IPS DF 6.9 (cell line): ENCODE results near the gene TSC22D2.
"Not testable (repeated sequence)": the region's sequence is repeated elsewhere in the genome, so short reads cannot be mapped to it uniquely, and the experiment has no call there.

Experiments
- DNase-seq: peaks from one replicate; pipeline ENCODE4 v3.0.0-alpha.2; 2013; ENCODE audit warnings: low read depth, low spot score
- H3K27ac ChIP-seq: one replicate; pipeline ENCODE4 v1.5.1; 2013; ENCODE audit warnings: low read length, control low read depth
- H3K27me3 ChIP-seq: 2 replicates; pipeline ENCODE4 v1.6.1; 2013; ENCODE audit warnings: mild to moderate bottlenecking, low read length; ENCODE audit not compliant: control insufficient read depth, insufficient read depth
- H3K36me3 ChIP-seq: 2 replicates; pipeline ENCODE4 v1.6.1; 2013; ENCODE audit warnings: low read length; ENCODE audit not compliant: control insufficient read depth, insufficient read depth
- H3K4me1 ChIP-seq: 2 replicates; pipeline ENCODE4 v1.6.1; 2013; ENCODE audit warnings: low read length; ENCODE audit not compliant: control insufficient read depth, insufficient read depth
- H3K4me3 ChIP-seq: 2 replicates; pipeline ENCODE4 v1.5.1; 2013; ENCODE audit warnings: mild to moderate bottlenecking, low read length
- H3K9me3 ChIP-seq: 2 replicates; pipeline ENCODE4 v1.6.1; 2013; ENCODE audit warnings: low read length, inconsistent platforms; ENCODE audit not compliant: control insufficient read depth, insufficient read depth
- WGBS: extraction: QIAGEN DNeasy Blood & Tissue Kit; methylation state at CpG from one replicate; pipeline ENCODE4 v1.1.7; 2013; ENCODE audit warnings: mixed read lengths, missing lambda C conversion rate; ENCODE audit not compliant: insufficient read length, insufficient coverage; 5-methylcytosine and 5-hydroxymethylcytosine counted together

TSC22D2 gene

DNA sequence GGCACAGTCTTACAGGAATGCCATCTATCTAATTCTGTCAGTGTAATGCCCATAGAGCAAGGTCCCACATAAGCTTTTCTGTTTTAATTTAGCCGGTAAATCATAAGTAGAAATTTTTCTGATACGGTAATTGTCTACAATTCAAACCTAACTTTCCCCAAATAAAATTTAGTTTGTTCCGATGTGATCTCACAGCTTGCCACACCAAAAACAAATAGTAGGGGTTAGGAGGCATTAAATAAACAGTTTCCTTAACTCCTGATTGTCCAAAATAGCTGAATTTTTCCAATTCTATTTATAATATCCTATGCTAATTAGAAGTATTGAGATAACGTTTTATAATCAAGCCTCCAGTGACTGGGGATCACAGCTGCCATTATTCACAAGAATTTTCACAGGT is 53.3 kb downstream of the TSC22D2 start:
- Histone ChIP-seq H3K27ac (no peak overlapping the region), H3K4me3 (no peak overlapping the region)

DNA sequence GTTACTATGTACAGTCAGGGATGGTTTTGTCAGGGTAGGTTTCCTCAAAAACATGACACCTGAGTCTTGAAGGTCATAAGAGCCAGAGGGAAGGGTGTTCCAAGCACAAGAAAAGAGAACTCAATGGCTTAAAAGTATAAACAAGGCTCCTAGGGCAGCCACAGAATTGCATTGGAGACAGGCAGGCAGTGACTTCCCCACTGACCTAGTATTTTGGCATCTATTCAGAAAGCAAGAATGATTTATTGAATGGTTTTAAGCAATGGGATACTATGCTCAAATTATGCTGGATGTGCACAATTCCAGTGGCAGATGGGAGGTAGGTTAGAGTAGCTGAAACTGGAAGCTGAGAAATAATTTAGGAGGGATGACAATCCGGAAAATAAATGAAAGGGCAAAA is 54.0 kb downstream of the TSC22D2 start:
- WGBS, result no CpG with 5 or more reads among the region's 1 CpG
- H3K4me1 ChIP-seq, result no peaks in the 10 kb centered on the region
- DNase-seq, result no peak
- no peak overlapping the region for H3K27ac ChIP-seq
- H3K9me3 ChIP-seq, result no peaks in the 10 kb centered on the region
- H3K36me3 ChIP-seq, result no peaks in the 10 kb centered on the region
- no peaks in the 10 kb centered on the region for H3K27me3 ChIP-seq
- H3K4me3 ChIP-seq, result no peak overlapping the region

More for the DNA sequence above, 53.3 kb downstream of the TSC22D2 start:
- H3K36me3 ChIP-seq, result no peaks in the 10 kb centered on the region
- no peaks in the 10 kb centered on the region for H3K9me3 ChIP-seq
- H3K27me3 ChIP-seq, result no peaks in the 10 kb centered on the region
- no peaks in the 10 kb centered on the region for H3K4me1 ChIP-seq
- no peak for DNase-seq
- no CpG with 5 or more reads among the region's 4 CpGs for WGBS

DNA sequence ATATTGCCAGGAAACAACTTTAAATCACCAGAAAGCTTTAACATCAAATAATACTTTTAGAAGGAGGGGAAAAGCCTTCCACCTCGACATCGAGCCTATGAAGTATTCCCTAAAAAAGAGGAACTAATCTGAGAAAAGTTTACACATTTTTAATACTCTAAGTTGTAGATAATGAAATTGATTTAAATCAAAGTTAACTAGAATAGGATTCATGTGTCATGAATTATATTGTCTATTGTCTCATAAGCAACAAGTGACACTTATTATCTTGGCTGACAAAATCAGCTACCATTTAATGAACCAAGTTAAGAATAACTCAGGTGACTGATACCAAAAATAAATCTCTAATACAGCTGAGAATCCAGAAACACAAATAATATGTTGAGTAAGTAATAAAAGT is 56.6 kb downstream of the TSC22D2 start:
- Histone ChIP-seq H3K9me3 (no peaks in the 10 kb centered on the region), H3K27ac (no peak overlapping the region), H3K36me3 (no peaks in the 10 kb centered on the region), H3K4me1 (peaks cover 2% of the 10 kb centered on the region; the same call in 1 of the 2 replicates), H3K4me3 (no peak overlapping the region), H3K27me3 (no peaks in the 10 kb centered on the region)
- WGBS, result no CpG with 5 or more reads among the region's 2 CpGs
- DNase-seq, result no peak

DNA sequence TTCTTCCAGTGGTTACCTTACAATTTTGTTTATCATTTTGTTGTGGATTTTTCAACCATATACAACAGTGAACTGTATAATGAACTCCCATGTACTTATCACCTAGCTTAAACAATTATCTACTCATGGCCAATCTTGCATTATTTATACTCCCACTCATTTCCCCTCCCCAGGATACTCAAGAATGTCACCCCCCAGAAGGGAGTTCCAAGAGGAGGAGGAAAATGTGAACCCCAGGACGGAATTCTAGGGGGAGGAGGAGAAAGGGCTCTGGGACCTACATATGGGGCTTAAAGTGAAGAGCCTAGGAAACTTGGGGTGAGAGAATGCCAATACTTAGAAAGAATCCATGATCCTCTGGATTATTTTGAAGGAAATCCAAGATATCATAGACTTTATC is 59.3 kb downstream of the TSC22D2 start:
- H3K27ac ChIP-seq, result no peak overlapping the region
- DNase-seq, result no peak
- no peaks in the 10 kb centered on the region for H3K27me3 ChIP-seq
- H3K4me3 ChIP-seq, result no peak overlapping the region
- no peaks in the 10 kb centered on the region for H3K9me3 ChIP-seq
- WGBS, result no CpG with 5 or more reads among the region's 1 CpG
- H3K36me3 ChIP-seq, result no peaks in the 10 kb centered on the region
- peaks cover 2% of the 10 kb centered on the region; the same call in 1 of the 2 replicates for H3K4me1 ChIP-seq

DNA sequence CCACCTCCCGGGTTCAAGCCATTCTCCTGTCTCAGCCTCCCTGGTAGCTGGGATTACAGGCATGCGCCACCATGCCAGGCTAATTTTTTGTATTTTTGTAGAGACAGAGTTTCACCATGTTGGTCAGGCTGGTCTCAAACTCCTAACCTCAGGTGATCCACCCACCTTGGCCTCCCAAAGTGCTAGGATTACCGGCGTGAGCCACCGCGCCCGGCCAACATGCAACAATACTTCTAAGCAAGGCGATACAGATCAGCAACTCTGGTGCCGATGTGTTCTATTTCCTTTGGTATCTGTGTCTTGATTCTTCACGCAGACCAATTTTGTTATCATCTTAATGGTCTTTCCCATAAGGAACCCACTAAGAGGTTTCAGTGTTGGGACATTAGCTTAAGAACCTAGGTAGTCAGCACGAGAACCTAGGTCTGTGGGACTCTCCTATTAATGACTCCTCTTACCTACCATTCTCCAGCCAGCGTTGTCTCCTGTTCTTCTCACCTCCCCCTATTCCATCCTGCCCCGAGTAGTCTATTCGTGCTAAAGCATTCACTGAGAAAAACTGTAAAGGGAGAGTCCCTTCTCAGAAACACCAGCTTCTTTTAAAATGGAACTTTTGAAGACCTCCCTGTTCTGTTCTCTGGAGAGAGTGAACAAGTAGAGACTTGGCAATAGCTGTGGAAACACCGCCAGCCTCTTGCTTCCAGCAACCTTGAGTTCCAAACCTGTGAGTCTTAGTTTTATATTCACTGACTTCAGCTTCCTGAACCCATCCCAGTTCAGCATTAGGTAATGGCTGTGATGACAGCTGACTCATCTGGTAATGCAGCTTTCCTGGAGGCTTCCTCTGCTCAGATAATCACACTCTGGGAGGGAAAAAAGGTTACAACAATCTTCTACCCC is 61.2 kb downstream of the TSC22D2 start:
- H3K9me3 ChIP-seq, result no peaks in the 10 kb centered on the region
- H3K27me3 ChIP-seq, result no peaks in the 10 kb centered on the region
- H3K4me3 ChIP-seq, result no peak overlapping the region
- no peak overlapping the region for H3K27ac ChIP-seq
- peaks cover 2% of the 10 kb centered on the region; the same call in 1 of the 2 replicates for H3K4me1 ChIP-seq
- WGBS, result no CpG with 5 or more reads among the region's 15 CpGs
- DNase-seq, result no peak
- no peaks in the 10 kb centered on the region for H3K36me3 ChIP-seq

DNA sequence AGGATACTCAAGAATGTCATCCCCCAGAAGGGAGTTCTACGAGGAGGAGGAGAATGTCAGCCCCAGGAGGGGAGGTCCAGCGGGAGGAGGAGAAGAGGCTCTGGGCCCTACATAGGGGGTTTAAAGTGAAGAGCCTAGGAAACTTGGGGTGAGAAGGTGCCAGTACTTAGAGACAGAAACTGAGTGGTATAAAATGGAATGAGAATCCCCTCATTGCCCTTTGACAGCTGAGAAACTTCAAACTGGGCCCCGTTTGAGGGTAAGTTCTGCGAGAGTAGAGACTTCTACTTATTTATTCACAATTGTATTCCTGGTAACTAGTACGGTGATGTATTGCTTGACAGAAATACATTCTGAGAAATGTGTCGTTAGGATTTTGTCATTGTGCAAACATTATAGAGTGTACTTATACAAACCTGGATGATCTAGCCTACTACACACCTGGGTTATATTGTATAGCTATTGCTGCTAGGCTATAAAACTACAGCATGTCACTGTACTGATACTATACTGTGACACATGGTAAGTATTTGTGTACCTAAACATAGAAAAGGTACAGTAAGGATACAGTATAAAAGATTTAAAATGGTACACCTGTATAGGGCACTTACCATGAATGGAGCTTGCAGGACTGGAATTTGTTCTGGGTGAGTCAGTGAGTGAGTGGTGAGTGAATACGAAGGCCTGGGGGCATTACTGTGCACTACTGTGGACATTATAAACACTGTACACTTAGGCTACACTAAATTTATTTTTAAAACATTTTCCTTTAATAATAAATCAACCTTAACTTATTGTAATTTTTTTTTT is 62.0 kb downstream of the TSC22D2 start:
- Histone ChIP-seq H3K27me3 (no peaks in the 10 kb centered on the region), H3K27ac (no peak overlapping the region), H3K4me1 (peaks cover 2% of the 10 kb centered on the region; the same call in 1 of the 2 replicates), H3K4me3 (no peak overlapping the region), H3K36me3 (no peaks in the 10 kb centered on the region), H3K9me3 (no peaks in the 10 kb centered on the region)
- WGBS, result no CpG with 5 or more reads among the region's 7 CpGs
- DNase-seq, result no peak

DNA sequence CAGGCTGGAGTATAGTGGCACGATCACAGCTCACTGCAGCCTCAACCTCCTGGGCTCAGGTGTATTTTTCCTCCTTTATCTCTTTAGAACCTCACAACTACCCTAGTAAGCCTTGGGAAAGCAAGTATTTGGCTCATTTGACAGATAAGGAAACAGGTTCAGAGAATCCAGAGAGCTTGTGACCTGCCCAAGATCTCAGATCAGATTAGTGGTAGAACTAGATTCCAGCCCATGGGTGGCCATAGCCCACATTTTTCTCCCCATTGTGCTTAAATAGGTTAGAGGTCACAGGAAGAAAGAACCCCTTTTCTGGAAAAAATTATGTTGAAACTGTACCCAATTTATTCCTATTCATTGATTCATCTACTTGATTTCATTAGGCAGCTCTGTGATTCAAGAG is 64.3 kb downstream of the TSC22D2 start:
- no peaks in the 10 kb centered on the region for H3K27me3 ChIP-seq
- no peak overlapping the region for H3K27ac ChIP-seq
- peaks cover under 1% of the 10 kb centered on the region; the same call in 1 of the 2 replicates for H3K4me1 ChIP-seq
- no peaks in the 10 kb centered on the region for H3K36me3 ChIP-seq
- no peak for DNase-seq
- no peaks in the 10 kb centered on the region for H3K9me3 ChIP-seq
- WGBS, result no CpG with 5 or more reads among the region's 1 CpG
- H3K4me3 ChIP-seq, result no peak overlapping the region

DNA sequence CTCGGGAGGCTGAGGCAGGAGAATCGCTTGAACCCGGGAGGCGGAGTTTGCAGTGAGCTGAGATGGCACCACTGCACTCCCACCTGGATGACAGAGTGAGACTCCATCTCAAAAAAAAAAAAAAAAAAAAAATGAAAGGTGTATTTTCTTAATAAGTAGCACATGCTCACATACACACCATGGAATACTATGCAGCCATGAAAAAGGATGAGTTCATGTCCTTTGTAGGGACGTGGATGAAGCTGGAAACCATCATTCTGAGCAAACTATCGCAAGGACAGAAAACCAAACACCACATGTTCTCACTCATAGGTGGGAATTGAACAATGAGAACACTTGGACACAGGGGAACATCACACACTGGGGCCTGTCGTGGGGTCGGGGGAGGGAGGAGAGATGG is 65.1 kb downstream of the TSC22D2 start:
- H3K9me3 ChIP-seq, DNase-seq, H3K4me3 ChIP-seq, H3K27ac ChIP-seq, H3K4me1 ChIP-seq, H3K36me3 ChIP-seq, H3K27me3 ChIP-seq: not testable (repeated sequence)
- no CpG with 5 or more reads among the region's 8 CpGs for WGBS

DNA sequence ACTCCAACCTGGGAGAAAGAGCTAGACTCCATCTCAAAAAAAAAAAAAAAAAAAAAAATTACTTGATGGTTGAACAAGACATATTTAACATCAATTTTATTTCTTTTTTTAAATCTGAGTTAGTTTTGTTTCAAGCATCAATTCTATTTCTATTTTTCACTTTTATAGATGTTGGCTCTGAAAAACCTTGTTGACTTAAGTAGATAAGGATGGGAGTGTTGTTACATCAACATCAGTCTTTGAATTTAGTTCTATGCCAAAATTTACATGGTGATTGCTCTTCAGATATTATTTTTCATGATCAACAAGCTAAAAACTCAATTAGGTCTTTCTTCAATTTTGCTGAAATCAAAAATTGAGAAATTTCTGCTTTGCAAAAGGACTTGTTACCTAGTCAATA is 71.3 kb downstream of the TSC22D2 start:
- Histone ChIP-seq H3K4me3 (no peak overlapping the region), H3K27me3 (no peaks in the 10 kb centered on the region), H3K4me1 (no peaks in the 10 kb centered on the region), H3K27ac (no peak overlapping the region), H3K36me3 (no peaks in the 10 kb centered on the region), H3K9me3 (no peaks in the 10 kb centered on the region)
- no peak for DNase-seq

DNA sequence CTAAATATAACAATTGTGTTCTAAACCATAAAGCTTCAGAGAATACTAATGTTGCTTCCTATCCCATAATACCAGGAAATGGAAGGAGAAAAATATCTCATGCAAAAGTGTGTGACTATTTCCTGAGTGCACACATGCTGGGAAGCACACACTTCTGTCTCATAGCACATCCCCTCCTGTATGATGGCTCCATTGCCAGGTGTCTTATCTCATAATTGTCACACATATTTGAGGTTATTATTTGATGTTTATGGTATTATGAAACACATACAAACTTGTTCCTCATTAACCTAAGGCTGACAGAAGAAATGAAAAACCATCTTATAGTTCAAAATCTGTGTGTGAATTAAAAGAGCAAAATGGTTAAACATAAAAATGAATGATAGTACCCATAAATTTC is 72.8 kb downstream of the TSC22D2 start:
- no peaks in the 10 kb centered on the region for H3K27me3 ChIP-seq
- no peaks in the 10 kb centered on the region for H3K36me3 ChIP-seq
- H3K4me3 ChIP-seq, result no peak overlapping the region
- DNase-seq, result no peak
- no peaks in the 10 kb centered on the region for H3K4me1 ChIP-seq
- H3K9me3 ChIP-seq, result no peaks in the 10 kb centered on the region
- H3K27ac ChIP-seq, result no peak overlapping the region
